Panc1 (cell line): Measurements from ENCODE around the gene MYH13.

Source experiments
- SIN3A ChIP-seq: IDR thresholded peaks from 2 replicates; pipeline ENCODE4 v1.6.1; 2012; ENCODE audit warnings: low read depth, mild to moderate bottlenecking, low read length, moderate library complexity, borderline replicate concordance; ENCODE audit not compliant: insufficient read depth
- TF ChIP-seq, protein P1 (sequence below): fragments of 450-650 bp; IDR thresholded peaks from 2 replicates; pipeline ENCODE4 v1.5.1; 2017; ENCODE audit warnings: mild to moderate bottlenecking

DNA sequence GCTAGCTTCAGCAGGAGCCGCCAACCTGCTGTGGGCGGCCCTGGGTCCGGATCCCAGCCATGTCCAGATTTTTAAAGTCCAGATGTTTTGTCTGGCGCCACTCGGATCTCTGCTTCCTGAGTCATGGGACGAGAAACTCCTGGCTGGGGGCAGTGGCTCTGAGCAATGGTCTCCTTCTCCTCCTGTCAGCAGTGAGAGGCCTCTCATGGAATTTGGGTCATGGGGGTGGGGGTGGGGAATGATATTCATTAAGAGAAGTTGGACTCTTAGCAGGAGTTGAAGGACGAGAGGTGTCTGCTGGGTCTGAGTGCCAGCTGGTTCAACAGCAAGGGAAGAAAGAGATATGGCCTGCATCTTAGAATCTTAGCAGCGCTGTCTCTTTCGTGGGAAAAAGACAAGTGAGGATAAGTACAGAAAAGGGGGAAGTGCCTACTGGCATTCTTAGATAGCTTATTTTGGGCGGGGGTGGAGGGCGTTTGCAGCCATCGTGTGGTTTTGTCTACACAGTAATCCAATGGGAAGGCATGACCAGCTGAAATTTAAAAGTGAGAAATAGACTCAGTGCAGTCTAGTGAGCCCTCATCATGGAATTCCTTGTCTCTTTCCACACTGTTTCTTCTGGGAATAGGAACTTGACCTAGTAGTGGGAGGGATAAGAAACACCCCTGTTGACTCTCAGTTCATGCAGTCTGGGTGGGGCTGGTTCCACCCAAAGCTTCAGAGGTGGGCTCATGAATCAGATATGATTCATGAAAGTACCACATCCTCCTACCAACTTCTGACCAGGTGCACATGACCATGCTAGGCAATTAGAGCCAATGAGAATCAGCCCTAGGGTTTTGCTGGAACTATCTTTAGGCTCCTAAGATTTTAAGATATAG lies 80.5 kb downstream of the MYH13 start:
- TF ChIP-seq, protein P1, sequence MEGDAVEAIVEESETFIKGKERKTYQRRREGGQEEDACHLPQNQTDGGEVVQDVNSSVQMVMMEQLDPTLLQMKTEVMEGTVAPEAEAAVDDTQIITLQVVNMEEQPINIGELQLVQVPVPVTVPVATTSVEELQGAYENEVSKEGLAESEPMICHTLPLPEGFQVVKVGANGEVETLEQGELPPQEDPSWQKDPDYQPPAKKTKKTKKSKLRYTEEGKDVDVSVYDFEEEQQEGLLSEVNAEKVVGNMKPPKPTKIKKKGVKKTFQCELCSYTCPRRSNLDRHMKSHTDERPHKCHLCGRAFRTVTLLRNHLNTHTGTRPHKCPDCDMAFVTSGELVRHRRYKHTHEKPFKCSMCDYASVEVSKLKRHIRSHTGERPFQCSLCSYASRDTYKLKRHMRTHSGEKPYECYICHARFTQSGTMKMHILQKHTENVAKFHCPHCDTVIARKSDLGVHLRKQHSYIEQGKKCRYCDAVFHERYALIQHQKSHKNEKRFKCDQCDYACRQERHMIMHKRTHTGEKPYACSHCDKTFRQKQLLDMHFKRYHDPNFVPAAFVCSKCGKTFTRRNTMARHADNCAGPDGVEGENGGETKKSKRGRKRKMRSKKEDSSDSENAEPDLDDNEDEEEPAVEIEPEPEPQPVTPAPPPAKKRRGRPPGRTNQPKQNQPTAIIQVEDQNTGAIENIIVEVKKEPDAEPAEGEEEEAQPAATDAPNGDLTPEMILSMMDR: no peak
- TF ChIP-seq SIN3A: no peak
